HG03342 (cell line): ENCODE results near the gene SLC1A3.

Experiments used
- ATAC-seq: cut with Tn5 transposase; IDR thresholded peaks from one replicate; pipeline ENCODE4 v1.9.1; 2021; ENCODE audit warnings: mild to moderate bottlenecking, moderate library complexity; ENCODE audit not compliant: unreplicated experiment

SLC1A3 gene

DNA sequence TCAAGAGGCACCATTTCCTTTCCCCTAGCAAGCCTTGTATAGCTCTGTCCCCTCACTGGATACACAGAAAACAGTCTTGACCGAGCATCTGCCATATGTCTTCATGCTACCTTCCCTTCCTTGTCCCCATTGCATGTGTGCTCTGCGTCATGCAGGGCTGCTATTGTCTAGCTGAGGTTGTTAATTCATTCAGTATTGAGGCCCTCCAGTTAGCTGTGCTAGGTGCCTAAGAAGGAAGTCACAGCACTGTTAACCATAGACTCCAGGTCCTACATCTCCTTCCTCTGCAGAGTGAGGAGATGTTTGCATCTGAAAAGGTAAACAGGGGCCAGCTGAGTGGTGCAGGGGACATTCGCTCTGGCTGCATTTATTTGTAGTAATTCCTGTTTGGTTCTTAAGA lies 48.2 kb downstream of the SLC1A3 start:
- no peak for ATAC-seq

DNA sequence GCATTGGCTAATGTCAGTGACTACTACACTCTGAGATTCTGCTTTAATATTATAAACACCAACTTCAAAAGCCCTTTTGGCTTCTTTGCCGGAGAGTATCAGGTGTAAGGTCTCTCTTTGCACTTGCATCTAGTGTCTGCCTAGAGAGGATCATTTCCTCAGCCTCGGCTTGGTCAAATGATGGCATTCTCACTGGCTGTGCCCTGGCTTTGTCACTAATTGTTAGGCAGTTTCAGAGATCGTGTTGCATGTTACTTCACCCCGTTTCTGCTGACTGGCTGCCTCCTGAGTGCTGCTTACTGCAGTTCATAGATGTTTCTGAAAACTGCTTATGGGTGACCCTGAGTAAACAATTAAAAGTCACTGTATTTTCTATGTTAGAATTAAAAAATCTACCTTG lies 48.8 kb downstream of the SLC1A3 start:
- ATAC-seq = no peak

GRCh38 chr5:36656556-36656955 lies 50.1 kb downstream of the SLC1A3 start:
- no peak for ATAC-seq

DNA sequence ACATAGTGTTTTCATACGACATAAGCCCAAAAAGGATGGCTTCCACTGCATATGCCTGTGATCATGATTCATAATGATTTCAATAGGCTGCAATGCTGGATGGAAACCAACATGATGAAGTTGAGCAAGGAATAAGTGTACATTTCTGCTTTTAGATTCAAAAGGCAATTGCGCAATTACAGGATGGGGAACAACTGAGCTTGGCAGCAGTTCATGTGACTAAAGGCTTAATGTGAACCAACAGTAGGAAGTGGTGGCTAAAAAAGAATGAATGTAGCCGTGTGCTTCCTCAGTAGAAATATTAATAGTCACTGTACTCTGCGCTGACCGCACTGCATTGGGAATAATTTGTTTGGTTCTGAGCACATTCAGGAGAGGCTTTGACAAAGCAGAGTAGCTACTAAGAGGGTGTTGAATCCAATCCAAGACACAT lies 51.2 kb downstream of the SLC1A3 start:
- ATAC-seq = no peak

DNA sequence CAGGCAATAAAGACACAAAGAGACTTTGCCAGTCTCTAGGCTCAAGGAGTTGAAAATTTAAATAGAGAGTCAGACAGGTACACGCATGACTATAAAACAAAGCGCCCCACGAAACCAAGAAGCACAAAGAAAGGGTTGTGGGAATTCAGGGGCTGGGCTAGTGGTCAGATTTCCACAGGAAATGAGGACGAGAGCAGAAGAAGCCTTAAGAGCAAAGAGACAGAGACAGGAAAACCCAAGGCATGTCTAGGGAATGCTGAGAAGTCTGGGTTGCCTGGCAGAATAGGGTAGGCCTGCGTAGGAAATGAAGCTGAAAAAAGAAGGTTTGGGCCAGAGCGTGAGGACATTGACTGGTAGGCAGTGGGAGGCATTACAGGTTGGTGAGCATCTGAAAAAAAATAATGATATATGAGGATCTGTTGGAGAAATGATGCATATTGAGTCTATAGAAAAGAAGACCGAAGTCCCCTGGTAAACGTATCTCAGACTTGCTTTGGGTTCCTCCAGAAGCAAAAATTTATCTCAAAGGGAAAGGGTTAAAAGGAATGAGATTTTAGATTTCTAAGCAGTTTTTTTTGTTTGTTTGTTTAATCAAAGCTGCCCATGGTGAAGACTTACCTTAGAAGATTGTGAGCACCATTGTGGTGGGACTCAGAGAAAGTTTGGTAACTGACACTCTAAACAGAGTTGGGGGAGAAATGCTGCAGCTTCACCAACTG lies 51.8 kb downstream of the SLC1A3 start:
- ATAC-seq = no peak

DNA sequence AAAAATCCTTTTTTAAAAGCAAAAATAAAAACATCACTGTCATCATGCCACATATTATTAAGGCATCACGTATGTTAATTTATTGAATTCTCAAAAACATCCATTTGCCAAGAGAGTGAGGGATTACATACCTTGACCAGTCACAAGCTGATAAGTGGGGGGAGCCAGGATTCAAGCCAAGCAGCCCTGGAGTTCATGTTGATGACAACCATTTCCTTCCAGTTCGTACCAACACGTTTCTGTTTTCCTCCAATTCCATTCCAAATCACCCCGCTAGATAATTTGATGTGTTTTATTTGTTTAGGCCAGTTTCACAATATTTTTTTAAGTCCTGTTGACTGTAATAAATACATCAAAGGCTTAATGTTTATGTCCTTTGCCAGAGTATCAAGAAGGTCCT lies 53.0 kb downstream of the SLC1A3 start:
- ATAC-seq = no peak

- ATAC-seq = no peak
These were observed 54.1 kb downstream of the SLC1A3 start for GRCh38 chr5:36660397-36661049.

- ATAC-seq = no peak
These were observed 55.2 kb downstream of the SLC1A3 start for GRCh38 chr5:36661456-36662220.

DNA sequence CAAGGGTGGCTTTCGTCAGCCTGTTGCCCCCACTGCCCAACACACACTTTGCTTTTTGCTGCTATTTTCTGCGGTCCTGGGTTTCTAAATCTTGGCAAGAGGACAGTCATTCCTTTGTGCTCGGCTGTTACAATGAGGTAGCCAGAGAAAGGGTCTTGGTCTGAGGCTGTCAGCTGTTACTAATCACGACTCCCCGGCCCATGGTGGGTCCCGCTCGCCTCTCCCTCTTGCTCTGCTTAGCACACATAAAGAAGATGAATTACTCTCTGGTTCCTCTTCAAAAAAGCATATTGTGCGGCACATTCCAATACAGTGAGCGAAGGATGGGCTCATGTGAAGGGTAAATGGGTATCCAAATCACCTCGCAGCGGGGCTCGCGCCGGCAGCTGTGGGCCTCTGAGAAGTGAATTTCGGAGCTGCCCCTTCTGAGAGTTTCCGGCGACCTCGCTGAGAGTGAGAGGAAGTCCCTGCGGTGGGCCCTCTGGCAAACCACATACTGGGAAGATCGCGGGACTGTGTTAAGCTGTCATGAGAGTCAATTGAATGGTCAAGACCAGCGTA lies 56.0 kb downstream of the SLC1A3 start:
- ATAC-seq = no peak

DNA sequence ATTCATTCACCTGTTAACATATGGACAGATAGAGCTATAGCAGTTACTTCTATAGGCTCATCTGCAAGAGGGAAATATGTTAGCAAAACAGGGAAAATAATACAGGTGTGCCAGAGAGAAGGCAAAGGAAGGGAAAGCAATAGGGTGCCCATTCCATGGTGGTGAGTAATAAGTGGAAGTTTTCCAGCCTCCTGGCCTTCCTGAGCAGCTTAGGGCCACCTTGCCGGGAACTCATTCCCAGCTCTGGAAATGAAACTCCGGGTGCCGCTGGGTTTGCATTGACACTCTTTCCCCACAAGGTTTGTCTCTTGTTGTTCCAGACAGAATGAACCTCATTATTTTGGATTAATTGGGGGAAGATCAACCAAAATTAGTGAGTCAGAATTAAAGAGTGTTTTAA lies 58.4 kb downstream of the SLC1A3 start:
- ATAC-seq = no peak

- ATAC-seq = no peak
These were observed 59.2 kb downstream of the SLC1A3 start for GRCh38 chr5:36665628-36666027.

GRCh38 chr5:36666274-36666673 lies 59.9 kb downstream of the SLC1A3 start:
- ATAC-seq = no peak

DNA sequence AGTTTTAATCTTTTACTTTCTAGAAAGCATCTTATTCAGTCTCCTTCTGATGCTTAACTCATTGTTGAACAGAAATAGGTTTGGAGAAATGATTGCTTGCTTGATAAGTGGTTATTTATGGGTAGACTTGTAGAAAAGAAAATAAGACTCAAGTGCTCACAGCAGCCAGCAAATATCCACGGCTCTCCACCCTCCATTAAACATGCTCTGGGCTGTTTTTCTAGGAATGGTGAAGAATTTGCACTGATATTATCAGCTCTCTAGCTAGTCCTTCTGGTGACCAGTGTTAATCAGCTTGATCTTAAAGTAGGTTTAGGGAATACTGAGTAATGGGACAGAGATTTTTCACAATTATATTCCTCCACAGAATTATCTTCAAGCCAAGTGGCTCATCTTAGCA lies 60.6 kb downstream of the SLC1A3 start:
- no peak for ATAC-seq

- no peak for ATAC-seq
These were observed 61.4 kb downstream of the SLC1A3 start for GRCh38 chr5:36667824-36668223.

GRCh38 chr5:36669015-36669651 lies 62.7 kb downstream of the SLC1A3 start:
- ATAC-seq = no peak

GRCh38 chr5:36670548-36670947 lies 64.1 kb downstream of the SLC1A3 start:
- no peak for ATAC-seq

DNA sequence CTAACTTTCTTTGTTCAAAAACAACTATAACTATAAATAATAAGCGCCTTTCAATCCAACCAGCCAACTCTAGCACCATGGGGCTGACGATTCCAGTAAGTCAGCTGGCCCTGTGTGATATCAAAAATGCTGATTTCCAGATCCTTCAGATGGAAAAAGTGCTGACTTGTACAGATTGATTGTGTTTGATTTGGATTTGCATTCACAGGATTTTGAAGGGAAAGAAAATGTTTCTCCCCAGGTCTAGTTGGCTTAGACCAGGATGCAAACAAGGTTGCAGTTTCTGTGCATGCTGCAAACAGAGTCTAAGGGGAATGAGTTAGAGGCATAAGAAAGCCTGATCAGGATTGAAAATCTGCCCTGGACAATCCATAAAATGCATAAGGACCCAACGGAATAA lies 68.9 kb downstream of the SLC1A3 start:
- no peak for ATAC-seq

- no peak for ATAC-seq
These were observed 73.0 kb downstream of the SLC1A3 start for GRCh38 chr5:36679221-36679989.

DNA sequence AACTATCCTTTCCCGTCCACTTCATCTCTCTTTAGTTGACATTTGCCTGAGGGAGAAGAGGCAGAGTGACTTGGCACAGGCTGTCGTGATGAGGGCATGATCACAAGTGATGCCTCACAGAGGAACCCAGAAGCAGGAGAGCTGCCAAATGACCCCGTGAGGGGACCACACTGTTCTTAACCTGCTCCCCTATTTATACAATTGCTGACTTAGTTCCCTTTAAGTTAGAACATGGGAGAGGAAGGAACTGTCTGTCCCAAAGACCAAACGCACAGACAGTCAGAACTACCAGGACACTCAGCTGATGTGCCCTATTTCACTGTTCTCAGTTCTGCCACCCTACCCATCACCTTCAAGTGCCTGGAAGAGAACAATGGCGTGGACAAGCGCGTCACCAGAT lies 73.7 kb downstream of the SLC1A3 start:
- no peak for ATAC-seq

DNA sequence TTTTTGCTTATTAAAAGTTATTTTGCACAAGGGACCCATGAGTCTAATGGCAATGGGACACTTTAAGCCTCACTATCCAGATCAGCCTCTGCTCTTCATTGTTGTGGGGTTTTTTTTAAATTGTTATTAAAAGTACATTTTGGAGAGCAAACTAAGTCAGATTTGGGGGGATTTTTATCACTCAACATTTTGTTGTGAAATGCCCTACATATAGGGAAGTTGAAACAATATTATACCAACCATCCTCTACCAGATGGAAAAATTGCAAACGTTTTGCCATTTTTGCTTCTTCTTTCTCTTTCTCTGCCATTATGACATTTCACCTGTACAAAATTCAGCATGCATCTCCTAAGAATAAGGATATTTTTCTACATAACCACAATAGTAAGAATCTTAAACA lies 75.3 kb downstream of the SLC1A3 start:
- ATAC-seq = no peak
